BJ (cell line): ENCODE measurements around the gene SUCNR1. TPM values are rescaled to one million over a fixed set of nuclear protein-coding genes. Genes with fewer than 3 reads are reported as not detected.

Source experiments
- CTCF ChIA-PET: fragments of 350-600 bp; formaldehyde crosslinking; extraction: SDS; loops from one replicate; lab custom pipeline; 2021; ENCODE audit warnings: antibody characterized with exemption, inconsistent platforms; lab: Yijun Ruan, JAX
- POLR2A ChIA-PET: fragments of 300-600 bp; sonication (Branson Sonifier 250); formaldehyde crosslinking; extraction: SDS; loops from one replicate; lab custom pipeline; 2021; ENCODE audit warnings: antibody characterized with exemption; lab: Charles Lee
- DNase-seq: peaks from one replicate; pipeline ENCODE4 v3.0.0-alpha.2; 2011; ENCODE audit warnings: low read depth
- H3K27me3 ChIP-seq: 2 replicates; pipeline ENCODE4 v1.6.0; 2011; ENCODE audit warnings: low read length; ENCODE audit not compliant: control insufficient read depth, insufficient read depth
- H3K36me3 ChIP-seq: 2 replicates; pipeline ENCODE4 v1.5.1; 2011; ENCODE audit warnings: low read length; ENCODE audit not compliant: control insufficient read depth, insufficient read depth
- H3K4me3 ChIP-seq: 2 replicates; pipeline ENCODE4 v1.5.1; 2011; ENCODE audit warnings: low read depth, mild to moderate bottlenecking, control low read depth, low read length
- CTCF ChIP-seq: IDR thresholded peaks from 2 replicates; pipeline ENCODE4 v1.5.1; 2011; ENCODE audit warnings: low read depth, mild to moderate bottlenecking, control low read depth, inconsistent platforms, low read length, moderate library complexity; ENCODE audit not compliant: insufficient read depth
- polyA plus RNA-seq: library from polyadenylated mRNA; depleted of rRNA; stranded (reverse); fragments of >200 nt; gene quantifications from 2 replicates; pipeline ENCODE4 v1.2.3, GENCODE V29; 2011

SUCNR1 gene
- polyA plus RNA-seq, 1 experiment = not detected

- H3K36me3 ChIP-seq = no peaks in the 10 kb centered on the region
- no peak overlapping the region for H3K4me3 ChIP-seq
- no peak for DNase-seq
- ChIA-PET CTCF (interaction anchor here (1.0 kb wide), 1 partner anchor 13 kb away, joined by 4 read pairs; no protein-coding TSS in a partner anchor), POLR2A (no interaction called here)
- no peaks in the 10 kb centered on the region for H3K27me3 ChIP-seq
- TF ChIP-seq CTCF = no peak
Observed at GRCh38 chr3:151905647-151906046, 32.2 kb downstream of the SUCNR1 start.

- TF ChIP-seq CTCF = no peak
Observed at GRCh38 chr3:151906751-151907150, 33.3 kb downstream of the SUCNR1 start.

GRCh38 chr3:151908399-151908798 is 35.0 kb downstream of the SUCNR1 start:
- no peak for TF ChIP-seq CTCF
- no peak for DNase-seq
- ChIA-PET CTCF (no interaction called here), POLR2A (no interaction called here)
- Histone ChIP-seq H3K4me3 (no peak overlapping the region), H3K36me3 (no peaks in the 10 kb centered on the region), H3K27me3 (no peaks in the 10 kb centered on the region)

More at GRCh38 chr3:151906751-151907150, 33.3 kb downstream of the SUCNR1 start:
- CTCF ChIA-PET = no interaction called here
- POLR2A ChIA-PET = no interaction called here
- no peaks in the 10 kb centered on the region for H3K27me3 ChIP-seq
- H3K4me3 ChIP-seq = no peak overlapping the region
- no peak for DNase-seq
- no peaks in the 10 kb centered on the region for H3K36me3 ChIP-seq

GRCh38 chr3:151909681-151910405 is 36.4 kb downstream of the SUCNR1 start:
- CTCF ChIA-PET = no interaction called here
- no peak for TF ChIP-seq CTCF

GRCh38 chr3:151911462-151911861 is 38.0 kb downstream of the SUCNR1 start:
- no peaks in the 10 kb centered on the region for H3K27me3 ChIP-seq
- no peak for TF ChIP-seq CTCF
- no peaks in the 10 kb centered on the region for H3K36me3 ChIP-seq
- ChIA-PET CTCF (interaction anchor here (0.6 to 1.7 kb wide), 2 partner anchors 10 to 363 kb away, joined by 3 to 4 read pairs; no protein-coding TSS in a partner anchor), POLR2A (no interaction called here)
- H3K4me3 ChIP-seq = no peak overlapping the region
- no peak for DNase-seq

More at GRCh38 chr3:151909681-151910405, 36.4 kb downstream of the SUCNR1 start:
- H3K36me3 ChIP-seq = no peaks in the 10 kb centered on the region
- POLR2A ChIA-PET = no interaction called here
- no peaks in the 10 kb centered on the region for H3K27me3 ChIP-seq
- H3K4me3 ChIP-seq = no peak overlapping the region
- DNase-seq = no peak
